Measurements from ENCODE around the gene SLC9A7.

The SLC9A7 gene

DNA sequence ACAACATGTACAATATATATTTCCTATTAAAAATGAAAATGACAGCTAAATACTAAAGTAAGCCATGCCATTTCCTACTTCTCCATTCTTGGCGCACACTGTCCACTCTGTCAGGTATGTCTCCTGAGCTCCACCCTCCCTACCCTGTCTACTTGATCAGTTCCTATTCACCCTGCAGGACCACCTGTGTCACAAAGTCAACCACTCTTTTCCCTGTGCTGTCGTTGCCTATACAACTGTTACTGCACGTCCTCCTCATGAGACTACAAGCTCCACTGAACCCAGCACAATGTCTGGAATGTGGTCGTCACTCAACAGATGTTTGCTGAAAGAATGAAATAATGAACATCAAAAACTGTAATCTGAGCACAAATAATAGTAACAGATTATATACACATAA, 54.9 kb downstream of the SLC9A7 start:
- no peak for DNase-seq (ENCODE audit: low spot score)

DNA sequence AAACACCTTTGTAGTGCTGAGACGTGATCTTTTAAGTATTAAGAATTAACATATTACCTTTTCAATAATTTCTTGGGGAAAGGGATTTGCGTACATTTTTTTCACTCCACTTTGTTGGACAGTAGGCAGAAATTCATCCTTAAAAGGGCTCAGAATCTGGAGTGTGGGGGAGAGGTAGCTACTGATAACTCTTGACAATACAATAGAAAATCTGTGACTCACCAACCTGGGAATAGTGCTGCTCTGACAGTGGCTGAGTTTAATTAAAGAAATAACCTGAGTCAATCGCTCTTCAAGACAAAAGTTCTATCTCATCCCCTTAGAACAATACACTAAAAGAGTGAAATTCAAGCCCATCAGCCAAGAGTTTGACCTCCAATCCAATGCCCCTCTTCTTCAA, 60.2 kb downstream of the SLC9A7 start:
- no peak for DNase-seq (ENCODE audit: low spot score)

DNA sequence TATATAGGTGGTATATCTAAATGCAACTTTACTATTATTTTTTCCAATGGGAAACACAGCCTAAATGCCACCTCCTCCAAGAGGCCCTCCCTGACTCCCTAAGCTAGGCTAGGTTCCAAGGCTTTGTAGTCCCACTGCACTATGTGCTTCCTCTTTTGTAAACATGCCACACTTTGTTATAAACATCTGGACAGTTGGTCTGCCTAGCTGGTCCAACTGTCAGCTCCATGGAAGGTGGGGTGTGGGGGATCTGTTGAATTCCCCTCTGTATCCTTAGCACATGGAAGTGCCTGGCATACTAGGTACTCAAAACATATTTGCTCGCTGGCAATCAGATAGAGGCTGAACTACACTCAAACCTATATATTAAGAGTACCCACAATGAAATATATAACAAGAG, 63.4 kb downstream of the SLC9A7 start:
- no peak for DNase-seq (ENCODE audit: low spot score)

DNA sequence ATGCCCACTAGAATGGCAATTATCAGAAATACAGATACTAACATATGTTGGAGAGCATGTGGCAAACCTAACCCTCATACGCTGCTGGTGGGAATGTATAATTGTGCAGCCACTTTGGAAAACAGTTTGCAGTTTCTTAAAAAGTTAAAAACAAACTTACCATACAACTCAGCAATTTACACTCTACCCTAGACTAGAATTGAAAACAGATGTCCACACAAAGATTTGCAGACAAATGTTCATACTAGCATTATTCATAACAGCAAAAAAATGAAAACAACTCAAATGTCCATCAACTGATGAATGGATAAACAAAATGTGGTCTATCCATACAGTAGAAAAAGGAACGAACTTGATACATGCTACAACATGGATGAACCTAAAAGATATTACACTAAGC, 64.4 kb downstream of the SLC9A7 start:
- no peak for DNase-seq (ENCODE audit: low spot score)

DNA sequence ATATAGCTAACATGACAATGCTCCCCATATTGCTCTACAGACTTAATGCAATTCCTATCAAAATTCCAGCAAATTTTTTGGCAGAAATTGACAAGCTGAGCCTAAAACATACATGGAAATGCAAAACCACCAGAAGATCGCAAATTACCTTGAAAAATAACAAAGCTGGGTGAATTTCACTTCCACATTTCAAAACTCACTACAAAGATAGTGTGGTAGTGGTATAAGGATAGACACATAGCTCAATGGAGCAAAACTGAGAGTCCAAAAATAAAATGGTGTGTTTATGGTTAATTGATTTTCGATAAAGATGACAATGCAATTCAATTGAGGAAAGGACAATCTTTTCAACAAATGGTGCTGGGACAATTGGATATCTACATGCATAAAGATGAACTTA, 65.8 kb downstream of the SLC9A7 start:
- no peak for DNase-seq (ENCODE audit: low spot score)

DNA sequence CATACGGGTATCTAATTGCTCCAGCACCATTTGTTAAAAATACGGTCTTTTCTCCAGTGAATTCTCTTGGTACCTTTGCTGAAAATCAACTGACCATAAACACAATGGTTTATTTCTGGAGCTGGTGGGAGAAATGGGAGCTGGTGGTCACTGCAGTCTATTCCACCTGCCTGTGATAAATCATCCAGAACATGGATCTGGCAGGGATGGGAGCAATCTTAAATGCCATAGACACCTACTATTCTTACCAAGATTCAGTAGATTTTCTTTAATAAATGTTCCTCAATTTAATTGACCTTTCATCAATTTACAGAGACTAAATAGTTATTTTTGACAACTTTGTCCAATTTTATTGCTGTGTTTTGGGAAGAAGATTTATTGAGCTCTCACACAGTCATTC, 68.1 kb downstream of the SLC9A7 start:
- no peak for DNase-seq (ENCODE audit: low spot score)

DNA sequence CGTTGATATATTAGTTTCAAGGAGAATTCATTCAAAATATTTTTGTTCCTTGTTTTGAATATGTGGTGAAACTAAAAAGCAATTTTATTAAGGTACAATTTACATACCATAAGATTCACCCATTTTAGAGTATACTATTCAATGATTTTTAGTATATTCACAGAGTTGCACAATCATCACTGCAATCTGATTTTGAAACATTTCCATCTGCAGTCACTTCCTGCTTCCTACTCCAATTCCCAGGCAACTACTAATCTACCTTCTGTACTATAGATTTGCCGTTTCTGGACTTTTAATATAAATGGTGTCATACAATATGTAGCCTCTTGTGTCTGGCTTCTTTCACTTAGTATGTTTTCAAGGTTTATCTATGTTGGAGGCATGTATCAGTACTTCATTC, 71.3 kb downstream of the SLC9A7 start:
- no peak for DNase-seq (ENCODE audit: low spot score)

DNA sequence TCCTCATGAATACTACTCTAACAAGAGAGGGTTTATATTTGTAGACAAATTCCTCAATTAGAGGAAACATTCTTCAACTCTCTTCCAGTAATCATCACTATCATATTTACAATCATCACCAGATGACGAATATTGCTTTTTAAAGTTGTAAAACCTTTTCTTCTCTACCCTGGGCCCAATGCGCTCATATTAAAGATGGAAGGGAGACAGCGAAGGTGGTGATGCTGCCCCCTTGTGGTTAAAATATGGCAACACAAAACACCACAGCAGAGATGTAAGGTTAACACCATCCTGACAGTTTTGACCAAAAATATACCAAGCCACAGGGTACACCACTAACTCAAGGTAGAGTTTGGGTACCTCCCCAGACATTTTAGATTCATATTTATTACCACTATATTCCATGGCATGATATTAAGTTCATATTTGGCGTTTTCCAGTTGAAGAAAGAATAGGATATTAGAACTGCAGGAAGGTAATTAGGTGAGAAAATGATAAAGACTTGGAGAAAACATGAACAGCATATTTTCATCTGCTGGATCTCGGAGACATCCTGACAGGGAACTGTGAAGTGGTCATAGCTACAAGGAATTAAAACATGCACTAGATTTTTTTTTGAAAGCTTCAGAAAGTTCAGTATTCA, 72.8 kb downstream of the SLC9A7 start:
- DNase-seq (ENCODE audit: low spot score), result peak; percentile 31

DNA sequence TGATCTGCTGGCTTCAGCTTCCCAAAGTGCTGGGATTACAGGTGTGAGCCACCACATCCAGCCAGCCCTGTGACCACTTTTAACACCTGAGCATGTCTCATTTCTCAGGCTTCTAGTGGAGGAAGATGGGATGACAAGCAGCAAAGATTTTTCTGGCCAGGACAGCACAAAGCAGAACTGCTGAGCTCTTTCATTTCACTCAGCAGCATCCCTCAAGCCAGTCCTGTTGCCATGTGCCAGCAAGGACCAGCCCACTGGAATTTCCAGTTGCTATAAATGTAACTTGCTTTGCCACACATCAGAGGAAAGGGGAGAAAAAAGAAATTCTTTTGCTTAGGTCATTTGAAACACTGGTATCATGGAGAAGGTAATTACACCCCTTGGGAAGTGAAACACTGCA, 75.9 kb downstream of the SLC9A7 start:
- no peak for DNase-seq (ENCODE audit: low spot score)

DNA sequence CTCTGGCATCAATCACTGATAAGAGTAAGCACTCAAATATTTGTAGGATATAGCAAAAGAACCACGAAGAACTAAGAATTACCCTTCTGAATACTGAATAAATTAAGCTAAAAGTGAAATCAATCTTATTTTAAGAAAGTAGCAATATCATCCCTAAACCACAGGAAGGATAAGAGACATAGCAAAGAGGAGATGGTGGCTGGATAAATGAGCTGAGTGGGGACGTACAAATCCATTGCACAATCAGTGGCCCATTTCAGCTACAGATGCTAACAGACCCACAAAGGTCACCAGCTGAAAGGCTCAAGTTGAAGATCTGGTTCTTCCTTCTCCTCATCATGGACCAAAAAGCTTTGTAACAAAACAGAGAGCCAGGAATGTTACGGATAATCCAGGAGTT, 77.1 kb downstream of the SLC9A7 start:
- no peak for DNase-seq (ENCODE audit: low spot score)

DNA sequence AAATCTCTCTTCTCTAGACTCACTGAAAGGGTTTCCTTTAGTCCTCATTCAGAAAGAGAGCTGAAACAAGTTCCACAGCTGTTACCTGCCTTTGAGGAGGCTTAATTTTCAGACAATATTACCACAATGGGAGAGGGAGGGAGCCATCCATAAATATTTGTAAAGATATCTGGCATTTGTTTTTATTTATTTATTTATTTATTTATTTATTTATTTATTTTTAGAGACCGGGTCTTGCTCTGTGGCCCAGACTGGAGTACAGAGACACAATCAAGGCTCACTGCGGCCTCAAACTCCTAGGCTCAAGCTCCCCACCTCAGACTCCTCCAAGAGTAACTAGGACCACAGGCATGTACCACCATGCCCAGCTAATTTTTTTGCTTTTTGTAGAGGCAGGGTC, 80.7 kb downstream of the SLC9A7 start:
- no peak for DNase-seq (ENCODE audit: low spot score)

DNA sequence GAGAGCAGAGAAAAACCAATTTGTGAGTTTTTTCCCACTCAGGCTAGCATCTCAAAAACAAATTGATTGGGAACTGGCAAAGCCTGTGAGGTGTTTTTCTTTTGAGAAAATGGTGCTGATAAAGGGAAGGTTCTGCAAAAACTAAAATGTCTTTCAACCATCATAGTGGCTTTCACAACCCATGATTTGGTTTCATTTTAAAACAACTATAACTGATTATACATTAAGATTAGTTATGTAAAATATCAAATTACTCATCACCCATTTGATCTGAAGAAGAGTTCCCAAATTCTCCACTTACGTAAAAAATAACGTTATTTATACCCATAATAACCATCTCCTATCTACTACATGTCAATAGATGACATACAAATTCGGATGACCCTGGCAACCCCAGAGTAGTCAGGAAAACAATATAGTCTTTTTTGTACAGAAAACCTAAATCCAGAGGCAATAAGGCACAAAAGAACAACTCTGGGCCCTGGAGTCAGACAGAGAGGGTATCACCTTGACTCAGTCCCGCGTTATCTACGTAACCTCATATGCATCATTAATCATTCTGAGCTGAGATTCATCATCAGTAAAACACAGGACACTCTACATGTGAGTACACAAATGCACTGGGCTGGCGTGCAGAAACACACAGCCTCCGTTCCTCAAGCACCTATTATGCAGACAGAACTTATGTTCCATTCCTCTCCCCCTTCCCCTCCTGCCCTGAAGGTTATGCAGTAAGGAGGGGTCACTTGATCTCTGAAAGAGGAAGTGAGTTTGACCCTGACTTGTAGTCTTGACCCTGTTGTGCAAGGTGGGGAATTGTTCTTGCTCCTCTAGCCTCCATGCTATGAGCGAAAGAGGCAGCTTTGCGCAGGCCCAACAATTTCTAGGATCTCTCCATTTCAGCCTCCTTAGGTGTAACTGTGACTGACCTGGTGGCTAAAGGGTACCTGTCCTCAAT, 82.2 kb downstream of the SLC9A7 start:
- no peak for DNase-seq (ENCODE audit: low spot score)

DNA sequence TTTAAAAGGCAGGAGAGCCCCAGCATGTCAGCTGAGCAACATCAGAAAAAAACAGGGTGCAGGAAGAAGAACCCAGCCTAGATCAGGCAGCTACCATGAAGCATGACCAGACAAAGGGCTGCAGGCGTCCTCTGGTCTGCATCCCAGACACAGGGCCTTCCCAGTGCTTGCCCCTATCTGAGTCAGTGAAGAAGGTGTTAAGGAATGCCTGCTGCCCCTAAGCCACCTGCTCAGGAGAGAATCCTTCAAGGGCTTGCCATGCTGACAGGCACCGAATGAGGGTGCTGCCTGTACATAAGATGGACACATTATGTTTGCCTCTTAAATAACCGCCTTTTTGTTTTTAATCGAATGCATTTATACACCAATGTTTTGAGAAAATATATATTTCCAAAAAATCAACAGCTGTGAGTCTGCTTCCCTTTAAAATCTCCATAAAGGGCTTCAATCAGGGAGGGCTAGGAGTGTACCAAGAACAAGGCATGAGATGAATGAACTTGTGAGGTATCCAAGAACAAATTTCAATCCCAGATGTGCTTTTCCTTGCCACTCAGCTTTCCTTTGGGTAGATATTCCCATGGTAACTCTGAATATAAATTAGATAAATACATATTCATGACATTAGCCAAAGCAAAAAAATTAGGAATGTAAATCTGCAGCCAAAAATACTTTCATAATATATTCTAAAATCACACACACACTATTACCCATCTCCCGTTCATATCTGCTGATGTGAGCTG, 85.1 kb downstream of the SLC9A7 start:
- no peak for DNase-seq (ENCODE audit: low spot score)

DNA sequence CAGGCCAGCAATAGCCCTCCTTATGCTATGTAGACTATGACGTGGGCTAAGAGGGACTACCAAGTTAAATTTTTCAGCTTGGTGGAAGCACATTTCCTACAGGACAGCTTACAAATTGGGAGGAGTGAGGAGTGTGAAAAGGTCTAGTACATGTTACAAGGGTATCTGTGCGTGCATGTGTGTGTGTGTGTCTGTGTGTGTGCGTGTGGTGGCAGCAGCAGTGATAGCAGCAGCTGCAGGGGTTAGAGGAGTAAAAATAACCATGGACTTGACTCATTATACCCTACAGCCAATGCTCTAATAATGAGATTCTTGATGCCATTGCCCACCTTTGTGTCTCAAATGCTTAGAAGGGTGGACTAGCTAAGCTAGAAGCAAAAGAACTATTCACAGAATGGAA, 88.6 kb downstream of the SLC9A7 start:
- no peak for DNase-seq (ENCODE audit: low spot score)

DNA sequence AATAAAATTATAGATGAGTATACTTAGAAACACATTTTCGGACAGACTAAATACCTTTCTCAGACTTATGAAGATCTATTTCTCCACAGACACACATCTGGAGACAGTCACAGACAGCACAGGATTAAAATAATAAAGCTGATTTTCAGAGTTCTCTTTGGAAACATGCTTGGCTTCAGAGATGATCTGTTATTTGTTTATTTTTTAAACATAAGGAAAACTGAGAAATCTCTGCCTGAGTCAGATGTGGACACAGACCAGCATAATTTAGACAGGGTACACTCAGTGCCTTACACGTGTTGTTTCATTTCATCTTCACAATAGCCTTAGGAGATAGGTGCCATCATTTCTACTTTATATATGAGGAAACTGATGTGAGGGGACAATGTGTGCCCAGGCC, 92.1 kb downstream of the SLC9A7 start:
- DNase-seq (ENCODE audit: low spot score), result no peak

DNA sequence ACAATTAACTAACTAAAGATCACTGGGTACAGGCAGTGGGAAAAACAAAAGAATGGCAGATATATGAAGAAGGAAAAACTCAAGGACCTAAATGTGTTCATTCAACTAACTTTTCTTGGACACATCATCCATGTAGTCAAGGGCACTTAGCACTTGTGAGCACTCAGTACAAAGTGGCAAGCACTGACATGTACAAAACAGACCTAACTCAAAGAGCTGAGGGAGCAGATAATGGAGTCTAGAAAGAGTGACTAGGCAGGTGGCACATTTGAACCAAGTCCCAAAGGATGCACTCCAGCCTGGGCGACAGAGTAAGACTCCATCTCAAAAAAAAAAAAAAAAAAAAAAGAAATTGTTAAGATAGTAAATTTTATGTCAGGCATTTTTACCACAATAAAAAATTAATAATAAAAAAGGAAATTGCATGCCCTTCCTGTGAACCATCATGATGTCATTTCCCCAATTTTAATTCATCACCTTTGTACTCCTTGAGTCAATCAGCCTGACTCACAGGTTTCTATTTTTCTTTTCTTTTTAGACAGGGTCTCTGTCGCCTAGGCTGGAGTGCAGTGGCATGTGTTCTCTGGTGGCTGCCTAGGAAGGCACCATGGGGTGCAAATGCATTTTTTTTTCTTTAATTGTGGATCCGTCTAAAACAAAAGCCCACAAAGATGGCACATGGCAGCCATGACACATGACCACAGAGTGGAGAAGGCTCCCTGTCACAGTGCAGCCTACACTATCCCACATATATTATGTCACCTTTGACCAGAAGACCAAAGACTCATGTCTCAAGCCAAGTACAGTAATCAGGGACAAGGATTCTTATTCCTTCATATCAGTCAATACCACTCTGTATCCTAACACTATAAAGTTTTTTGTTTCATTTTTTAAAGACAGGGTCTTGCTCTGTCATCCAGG, 93.4 kb downstream of the SLC9A7 start:
- no peak for DNase-seq (ENCODE audit: low spot score)

DNA sequence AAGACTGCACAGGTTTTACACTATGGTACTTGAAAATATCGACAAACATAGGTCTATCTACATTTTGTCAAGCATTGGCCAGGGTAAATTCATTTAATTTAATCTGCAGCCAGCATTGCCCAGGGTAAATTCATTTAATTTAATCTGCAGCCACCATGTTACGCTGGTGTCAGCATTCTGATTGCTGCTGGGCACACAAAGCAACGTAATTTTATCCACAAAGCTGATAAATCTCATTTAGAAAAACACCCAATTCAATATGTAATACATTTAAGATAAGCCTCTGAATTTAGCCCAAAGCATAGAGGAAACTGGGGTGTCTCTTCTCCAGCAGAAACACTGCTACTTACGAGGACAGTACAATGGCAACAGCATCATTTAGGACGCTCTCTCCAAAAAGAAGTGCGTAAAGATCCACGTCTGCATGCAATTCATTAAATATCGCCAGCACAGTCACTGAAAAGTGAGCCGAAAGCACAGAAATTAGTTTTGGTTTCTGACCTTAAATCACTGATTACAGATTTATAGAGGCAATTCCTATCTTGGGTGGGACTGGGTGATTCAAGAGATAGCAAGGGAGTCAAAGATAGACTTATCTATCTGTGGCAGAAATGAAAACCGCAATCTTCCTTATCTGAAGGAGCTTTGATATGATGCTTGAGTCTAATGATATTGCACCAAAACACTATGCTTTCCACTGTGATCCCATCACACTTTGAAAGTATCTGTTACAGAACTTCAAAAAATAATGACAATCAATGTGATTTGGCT, 96.5 kb downstream of the SLC9A7 start:
- no peak for DNase-seq (ENCODE audit: low spot score)

DNA sequence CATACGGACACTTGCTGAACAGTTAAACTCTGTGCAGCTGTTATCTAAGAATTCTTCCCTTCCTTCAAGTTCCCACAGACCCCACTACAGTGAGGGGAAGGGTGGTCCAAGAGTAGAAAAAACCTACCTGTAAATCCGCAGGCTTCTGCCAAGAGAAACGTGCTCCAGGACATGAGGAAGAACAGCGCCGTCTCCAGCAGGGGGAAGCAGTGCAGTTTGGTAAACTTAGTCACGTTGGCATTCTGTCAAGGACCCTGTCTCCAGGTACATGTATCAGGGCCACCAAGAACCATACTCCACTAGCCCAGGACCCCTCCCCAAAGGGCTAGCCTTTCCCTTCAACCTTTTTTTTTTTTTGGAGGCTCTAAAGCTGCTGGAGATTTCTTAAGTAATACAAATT, 105.4 kb downstream of the SLC9A7 start:
- DNase-seq (ENCODE audit: low spot score), result no peak

DNA sequence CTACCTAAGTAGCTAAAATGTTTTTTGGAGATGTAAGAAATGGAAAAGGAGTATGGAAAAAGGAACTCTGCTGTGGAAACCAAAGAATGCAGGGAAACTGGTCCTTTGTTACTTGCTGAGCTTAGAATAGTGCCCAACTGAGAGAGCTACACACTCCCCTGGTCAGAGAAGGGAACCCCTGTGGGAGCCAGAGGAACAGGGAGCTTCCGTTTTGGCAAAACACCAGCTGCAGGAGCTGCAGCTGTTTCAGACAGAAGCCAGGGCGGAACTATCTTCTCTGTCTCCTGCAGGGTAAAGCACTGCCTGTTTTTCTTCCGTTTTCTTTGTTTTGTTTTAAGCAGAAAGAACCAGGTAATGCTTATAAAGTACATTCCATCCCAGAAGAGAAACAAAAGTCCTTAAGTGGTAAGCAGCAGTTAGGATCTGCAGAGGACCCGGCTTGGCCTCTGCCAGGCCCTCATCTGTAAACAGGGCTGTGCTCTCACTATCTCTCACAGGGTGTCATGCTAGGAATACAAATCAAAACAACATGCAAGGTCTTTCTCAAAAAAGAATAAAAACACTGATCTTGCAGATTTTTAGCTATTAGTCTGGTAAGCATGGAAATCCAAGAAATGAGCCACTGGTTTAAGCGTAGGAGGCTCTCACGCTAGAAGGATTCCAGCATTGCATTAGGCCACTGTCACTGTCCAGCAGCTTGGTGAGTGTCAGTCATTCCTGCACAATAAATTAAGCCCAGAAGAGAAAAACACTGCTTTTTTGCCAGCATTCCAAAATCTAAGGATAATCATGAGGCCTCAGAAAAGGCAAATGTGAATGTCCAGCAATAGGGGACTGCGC, 109.3 kb downstream of the SLC9A7 start:
- no peak for DNase-seq (ENCODE audit: low spot score)

DNA sequence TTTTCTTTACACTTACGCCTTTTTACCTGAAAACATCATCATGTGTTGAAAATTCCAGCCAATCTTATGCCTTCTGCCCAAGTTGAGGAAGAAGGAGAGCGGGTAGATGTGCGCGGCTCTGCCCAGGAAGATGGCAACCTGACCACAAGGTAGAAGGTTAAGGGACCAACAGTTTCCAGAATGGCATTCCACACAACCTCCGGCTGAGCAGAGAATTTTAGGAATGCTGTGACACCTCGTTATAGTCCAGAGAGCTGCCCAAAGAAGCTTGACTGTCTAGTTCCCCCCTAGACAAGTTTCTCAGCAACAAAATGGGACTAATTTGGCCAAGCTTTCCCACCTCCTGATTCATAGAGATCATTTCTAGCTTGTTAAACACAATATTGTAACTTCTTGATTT, 110.3 kb downstream of the SLC9A7 start:
- no peak for DNase-seq (ENCODE audit: low spot score)

All from CD4-positive, alpha-beta T cell treated with Interleukin-6 at 100 ng/mL for 8 hours (primary cell).